Muscle of arm (tissue), 12 donors: ENCODE results near the gene RRP1B. TPM values are rescaled to one million over a fixed set of nuclear protein-coding genes. Genes with fewer than 3 reads are reported as not detected.
A peak's percentile ranks its signal among the peaks of the same experiment; 100 is the strongest.
"Not testable (repeated sequence)": the region's sequence is repeated elsewhere in the genome, so short reads cannot be mapped to it uniquely, and the experiment has no call there.

ENCODE experiments used
- DNase-seq: peaks from one replicate; pipeline ENCODE4 v3.0.0-alpha.2; 2013
- polyA plus RNA-seq, 12 donors: library from polyadenylated mRNA; unstranded; fragments of 120-200 nt; gene quantifications; one replicate each; pipeline ENCODE4 v1.2.1, GENCODE V29; 2013; ENCODE audit not compliant: insufficient read length in 12 of 12

RRP1B gene
- polyA plus RNA-seq, 12 donors: 21.4 to 29.3 (median 25.0) TPM; not detected in 1

- no peak for DNase-seq
Observed at GRCh38 chr21:43637530-43638158, 21.7 kb upstream of the RRP1B start.

GRCh38 chr21:43639470-43640353, 19.6 kb upstream of the RRP1B start:
- no peak for DNase-seq

GRCh38 chr21:43640400-43640799, 19.0 kb upstream of the RRP1B start:
- DNase-seq: no peak

GRCh38 chr21:43643193-43643592, 16.2 kb upstream of the RRP1B start:
- no peak for DNase-seq

DNA sequence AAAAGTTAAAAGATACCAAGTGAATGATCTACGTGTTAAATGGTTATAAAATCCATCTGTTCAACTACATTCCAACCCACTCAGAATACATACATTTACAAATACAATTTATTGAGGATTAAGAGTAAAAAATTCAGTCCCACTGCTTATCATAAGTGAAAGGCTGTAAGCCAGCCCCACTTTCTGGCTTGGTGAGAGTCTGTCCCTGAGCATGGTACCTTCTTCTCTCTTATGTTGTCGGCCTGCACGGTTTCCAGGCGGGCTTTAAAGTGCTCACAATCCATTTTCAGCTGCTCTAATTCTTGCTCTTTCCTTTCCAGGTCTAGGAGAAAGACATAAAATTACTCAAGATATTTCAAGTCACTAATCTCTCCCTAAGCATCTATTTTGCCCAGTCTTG, 15.3 kb upstream of the RRP1B start:
- no peak for DNase-seq

GRCh38 chr21:43644609-43645008, 14.8 kb upstream of the RRP1B start:
- DNase-seq: no peak

DNA sequence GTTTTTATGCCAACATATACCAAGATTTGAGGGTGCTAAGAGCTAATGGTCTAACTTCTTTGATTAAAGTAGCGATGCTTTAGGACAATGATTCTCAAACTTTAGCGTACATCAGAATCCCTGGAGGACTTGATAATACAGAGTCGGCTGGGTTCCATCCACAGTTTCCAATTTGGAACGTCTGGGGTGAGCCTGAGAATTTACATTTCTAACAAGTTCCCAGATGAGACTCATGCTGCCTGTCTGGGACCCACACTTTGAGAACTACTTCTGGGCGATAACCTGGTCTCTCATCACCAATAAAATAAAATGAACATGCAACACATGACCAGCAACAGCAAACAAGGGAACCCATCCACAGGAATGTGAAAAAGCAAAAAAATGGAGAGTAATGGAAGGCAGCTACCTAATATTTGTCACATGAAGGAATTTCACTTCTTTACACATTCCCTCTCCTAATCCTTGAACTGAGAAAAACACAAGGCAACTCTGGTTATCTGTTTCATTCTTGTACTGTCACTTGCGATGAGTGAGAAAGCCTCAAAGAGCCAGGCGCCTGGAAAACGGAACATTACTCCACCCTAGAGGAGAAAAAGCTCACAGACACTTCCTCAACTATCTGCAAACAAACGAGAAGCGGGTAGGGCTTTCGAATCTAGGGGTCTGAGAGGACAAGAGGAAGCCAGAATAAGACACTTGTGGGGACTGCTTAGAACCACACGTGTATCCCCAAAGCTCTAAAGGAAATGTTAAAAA, 14.0 kb upstream of the RRP1B start:
- DNase-seq: peak; percentile 79

GRCh38 chr21:43645976-43646375, 13.4 kb upstream of the RRP1B start:
- DNase-seq: no peak

- DNase-seq: peak; percentile 88
Observed at GRCh38 chr21:43646550-43647260, 12.7 kb upstream of the RRP1B start.

DNA sequence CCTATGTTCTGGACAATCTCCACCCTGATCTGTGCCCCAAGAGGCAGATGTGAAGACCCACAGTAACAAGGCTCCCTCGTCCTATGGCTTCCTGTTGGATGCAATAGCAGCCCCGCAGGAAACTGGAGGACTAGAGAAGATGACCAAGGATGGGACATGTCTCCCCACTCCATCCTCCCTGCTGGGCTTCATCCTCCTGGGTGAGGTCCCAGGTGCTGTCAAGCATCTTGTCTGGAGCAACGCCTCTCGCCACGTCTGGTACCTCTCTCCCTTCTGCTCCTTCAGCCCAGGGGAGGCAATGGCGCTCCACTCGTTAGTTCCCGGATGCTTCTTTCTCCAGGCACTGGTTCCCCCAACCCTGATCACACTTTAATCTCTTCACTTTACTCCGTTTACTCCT, 11.2 kb upstream of the RRP1B start:
- DNase-seq: no peak

DNA sequence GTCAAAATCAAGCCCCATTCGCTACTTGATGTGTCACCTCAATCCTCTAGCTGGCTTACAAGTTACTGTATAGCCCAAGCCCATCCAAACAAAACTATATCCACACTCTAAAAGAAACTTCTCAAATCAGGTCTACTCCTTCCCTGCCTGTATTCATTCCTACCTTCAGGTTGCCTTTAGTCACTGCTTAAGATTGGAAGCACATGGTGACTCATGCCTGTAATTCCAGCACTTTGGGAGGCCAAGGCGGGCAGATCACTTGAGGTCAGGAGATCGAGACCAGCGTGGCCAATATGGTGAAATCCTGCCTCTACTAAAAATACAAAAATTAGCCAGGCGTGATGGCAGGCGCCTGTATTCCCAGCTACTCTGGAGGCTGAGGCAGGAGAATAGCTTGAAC, 7.4 kb upstream of the RRP1B start:
- not testable (repeated sequence) for DNase-seq

DNA sequence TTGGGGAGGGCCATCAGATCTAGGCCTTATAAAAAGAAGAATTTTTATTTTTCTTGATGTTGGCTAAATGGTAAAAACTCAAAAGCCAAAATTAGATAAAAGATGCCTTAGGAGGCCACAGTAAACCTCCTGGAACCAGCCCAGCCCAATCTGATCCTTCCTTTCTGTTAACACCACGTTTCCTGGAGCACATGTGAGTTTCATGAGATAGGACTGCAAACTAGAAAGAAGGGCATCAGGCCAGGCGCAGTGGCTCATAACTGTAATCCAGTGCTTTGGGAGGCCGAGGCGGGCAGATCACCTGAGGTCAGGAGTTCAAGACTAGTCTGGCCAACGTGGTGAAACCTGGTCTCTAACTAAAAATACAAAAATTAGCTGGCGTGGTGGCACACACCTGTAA, 6.7 kb upstream of the RRP1B start:
- no peak for DNase-seq

DNA sequence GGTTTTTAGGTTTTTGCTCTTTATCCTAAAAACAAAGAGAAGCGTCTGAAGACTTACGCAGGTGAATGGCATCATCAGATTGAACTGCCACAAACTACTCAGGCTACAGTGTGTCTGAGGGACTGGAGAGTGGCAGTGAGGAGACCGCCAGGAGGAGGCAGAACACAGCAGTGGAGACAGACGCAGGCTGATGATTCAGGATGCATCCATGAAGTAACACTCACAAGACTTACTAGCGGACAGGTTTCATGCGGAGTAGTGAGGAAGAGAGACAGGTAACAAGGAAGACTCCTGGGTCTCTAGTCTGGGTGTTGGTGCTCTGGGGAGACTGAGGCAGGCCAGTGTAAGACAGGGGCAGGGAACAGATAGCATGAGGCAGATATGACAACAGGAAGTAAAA, 5.7 kb upstream of the RRP1B start:
- no peak for DNase-seq

GRCh38 chr21:43654806-43655489, 4.4 kb upstream of the RRP1B start:
- DNase-seq: no peak

DNA sequence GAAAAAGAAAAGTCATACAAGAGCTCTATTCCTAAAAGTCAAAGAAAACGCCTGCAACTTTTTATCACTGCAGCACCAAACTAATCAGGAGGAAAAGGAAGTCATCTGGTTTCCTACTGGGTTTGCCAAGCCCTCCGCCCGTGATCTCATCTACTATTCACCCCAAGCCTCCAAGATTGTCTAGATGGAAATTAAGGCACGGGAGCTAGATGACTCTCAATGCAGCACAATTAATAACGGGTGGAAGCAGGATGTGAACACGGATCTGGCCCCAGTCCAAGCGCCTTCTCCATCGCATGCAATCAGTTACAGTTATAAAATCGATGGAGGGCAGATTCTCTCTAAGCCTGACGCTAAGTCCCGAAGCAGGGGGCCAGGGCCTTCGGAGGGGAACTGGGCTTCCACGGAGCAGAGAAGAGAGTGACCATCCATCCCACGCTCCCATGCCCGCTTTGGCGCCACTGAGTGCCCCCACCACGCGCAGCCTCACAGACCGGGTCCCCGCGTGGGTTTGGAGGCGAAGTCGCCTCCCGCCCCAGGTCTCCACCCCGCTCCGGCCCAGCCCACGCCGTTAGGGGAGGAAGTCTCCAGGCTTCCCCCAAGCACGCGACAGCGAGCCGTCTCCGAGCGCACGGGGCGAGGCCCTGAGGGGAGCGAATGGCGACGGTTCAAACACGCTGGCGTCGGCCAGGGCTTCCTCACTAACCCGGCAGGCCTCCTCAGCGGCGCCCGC, 1.8 kb upstream of the RRP1B start:
- no peak for DNase-seq

- no peak for DNase-seq
Observed at GRCh38 chr21:43658088-43658741, 1.1 kb upstream of the RRP1B start.

DNA sequence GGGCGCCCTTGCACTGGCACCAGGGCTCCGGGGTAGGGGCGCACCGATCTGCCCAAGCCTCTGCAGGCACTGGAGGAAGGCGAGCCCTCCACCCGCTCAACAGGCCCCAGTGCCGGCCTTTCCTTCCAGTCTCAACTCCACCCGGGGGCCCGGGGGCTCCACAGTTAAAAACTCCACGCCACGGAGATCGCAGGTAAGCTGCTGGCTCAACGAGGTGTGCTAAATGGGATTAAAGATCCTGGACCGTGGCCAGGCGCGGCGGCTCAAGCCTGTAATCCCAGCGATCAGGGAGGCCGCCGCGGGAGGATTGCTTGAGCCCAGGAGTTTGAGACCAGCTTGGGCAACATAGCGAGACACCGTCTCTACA, 608 bp upstream of the RRP1B start:
- no peak for DNase-seq

- no peak for DNase-seq
Observed at GRCh38 chr21:43662286-43662685, 2.9 kb downstream of the RRP1B start.

DNA sequence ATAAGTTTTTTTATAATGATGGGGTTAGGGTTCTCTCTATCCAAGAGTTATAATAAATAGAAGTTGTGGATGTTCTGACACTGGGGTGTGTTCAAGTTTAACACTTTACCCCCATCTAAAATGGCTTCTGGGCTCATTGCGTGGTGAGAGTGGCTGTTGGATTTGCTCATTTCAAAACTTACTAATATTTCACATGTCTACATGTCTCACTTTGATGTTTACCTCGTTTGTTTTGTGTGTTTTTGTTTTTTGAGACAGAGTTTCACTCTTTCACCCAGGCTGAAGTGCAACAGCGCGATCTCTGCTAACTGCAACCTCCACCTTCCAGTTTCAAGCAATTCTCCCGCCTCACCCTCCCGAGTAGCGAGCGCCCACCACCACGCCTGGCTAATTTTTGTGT, 3.7 kb downstream of the RRP1B start:
- no peak for DNase-seq

GRCh38 chr21:43664358-43664757, 5.0 kb downstream of the RRP1B start:
- DNase-seq: no peak
